ENCODE data around the gene REXO2.

REXO2 gene

DNA sequence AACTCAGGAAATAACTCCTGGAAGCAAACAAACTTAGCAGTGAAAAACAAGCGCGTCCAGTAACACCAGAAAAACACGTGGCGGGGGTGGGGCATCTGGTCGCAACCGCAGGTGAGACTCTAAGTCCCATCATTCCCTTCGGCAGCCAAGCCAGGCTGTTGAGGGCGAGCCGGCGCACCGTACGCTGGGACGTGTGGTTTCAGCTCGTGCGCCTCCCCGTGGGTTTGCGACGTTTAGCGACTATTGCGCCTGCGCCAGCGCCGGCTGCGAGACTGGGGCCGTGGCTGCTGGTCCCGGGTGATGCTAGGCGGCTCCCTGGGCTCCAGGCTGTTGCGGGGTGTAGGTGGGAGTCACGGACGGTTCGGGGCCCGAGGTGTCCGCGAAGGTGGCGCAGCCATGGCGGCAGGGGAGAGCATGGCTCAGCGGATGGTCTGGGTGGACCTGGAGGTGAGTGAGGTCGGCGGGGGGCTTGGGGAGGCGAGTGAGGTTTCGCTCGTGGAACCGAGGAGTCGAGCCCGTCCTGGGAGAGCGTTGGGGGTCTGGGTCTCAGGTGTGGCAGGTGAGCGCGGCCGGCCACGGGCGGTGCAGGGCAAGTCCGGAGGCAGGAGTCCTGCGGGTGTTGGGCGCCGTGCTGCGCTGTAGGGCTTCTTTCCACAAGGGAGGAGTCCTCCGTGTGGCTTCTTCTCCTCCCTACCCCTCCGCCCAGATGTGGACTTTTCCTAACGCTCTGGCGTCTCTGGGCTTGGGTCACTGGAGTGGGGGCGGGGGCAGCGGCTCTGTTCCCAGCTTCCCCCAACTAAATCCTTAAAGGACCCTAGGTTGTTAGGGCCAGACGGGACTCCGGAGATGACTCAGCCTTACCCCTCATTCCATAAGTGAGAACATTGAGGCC lies at the start of gene REXO2:
Gene REXO2, plus strand, starts transcription at position 239 of the 892 bp plus-strand sequence. Its CDS starts 62 bp downstream, at position 301.
- peak within 1 kb of the TSS; percentile 97 for H3K4me3 ChIP-seq (ENCODE audit: low read depth, low read length)
- TF ChIP-seq, protein P1, sequence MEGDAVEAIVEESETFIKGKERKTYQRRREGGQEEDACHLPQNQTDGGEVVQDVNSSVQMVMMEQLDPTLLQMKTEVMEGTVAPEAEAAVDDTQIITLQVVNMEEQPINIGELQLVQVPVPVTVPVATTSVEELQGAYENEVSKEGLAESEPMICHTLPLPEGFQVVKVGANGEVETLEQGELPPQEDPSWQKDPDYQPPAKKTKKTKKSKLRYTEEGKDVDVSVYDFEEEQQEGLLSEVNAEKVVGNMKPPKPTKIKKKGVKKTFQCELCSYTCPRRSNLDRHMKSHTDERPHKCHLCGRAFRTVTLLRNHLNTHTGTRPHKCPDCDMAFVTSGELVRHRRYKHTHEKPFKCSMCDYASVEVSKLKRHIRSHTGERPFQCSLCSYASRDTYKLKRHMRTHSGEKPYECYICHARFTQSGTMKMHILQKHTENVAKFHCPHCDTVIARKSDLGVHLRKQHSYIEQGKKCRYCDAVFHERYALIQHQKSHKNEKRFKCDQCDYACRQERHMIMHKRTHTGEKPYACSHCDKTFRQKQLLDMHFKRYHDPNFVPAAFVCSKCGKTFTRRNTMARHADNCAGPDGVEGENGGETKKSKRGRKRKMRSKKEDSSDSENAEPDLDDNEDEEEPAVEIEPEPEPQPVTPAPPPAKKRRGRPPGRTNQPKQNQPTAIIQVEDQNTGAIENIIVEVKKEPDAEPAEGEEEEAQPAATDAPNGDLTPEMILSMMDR (conservative IDR thresholded peaks at IDR 0.05; ENCODE audit: low read depth, low read length): no peak
- DNase-seq (ENCODE audit: low read depth): peak; percentile 98

DNA sequence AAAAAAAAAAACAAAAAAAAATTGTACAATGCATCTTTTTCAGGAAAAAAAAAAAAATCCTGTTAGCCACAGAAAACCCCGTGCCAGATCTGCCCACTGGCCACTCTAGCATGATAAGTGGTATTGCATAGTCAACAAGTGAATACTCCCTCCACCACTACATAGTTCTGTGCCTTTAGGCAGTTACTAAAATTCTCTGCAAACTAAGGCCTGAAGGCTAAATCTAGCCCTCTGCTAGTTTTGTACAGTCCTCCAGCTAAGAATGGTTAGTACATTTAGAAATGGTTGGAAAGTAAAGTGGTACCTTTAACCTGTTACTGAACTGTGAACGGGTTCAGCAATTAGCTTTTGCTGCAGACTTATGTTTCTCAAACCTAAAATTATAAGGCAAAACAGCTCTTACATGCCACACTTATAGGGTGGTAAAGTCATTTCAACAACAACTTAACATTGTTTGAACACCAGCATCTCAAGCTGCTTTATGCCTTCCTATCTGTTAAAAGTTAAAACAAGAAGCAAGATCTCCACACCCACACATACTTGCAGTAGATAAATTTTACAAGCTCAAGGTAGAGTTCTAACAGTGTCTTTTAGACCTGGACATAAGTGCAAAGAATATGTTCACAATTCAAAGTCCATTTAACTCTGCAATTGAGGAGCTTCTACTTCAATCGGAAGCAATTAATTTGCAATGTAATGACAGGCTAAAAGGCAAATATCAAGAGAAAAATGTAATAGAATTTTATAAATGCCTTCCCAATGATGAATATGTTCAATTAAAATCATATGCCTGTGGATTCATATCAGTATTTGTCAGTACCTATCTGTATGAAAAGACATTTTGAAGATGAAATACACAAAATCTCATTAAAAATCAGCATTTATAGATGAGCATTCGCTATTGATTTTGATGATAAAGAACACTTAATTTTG lies 46.3 kb upstream of the REXO2 start:
- no peak for DNase-seq (ENCODE audit: low read depth)
- TF ChIP-seq, protein P1 (conservative IDR thresholded peaks at IDR 0.05; ENCODE audit: low read depth, low read length): no peak
- no peak overlapping the region for H3K4me3 ChIP-seq (ENCODE audit: low read depth, low read length)

DNA sequence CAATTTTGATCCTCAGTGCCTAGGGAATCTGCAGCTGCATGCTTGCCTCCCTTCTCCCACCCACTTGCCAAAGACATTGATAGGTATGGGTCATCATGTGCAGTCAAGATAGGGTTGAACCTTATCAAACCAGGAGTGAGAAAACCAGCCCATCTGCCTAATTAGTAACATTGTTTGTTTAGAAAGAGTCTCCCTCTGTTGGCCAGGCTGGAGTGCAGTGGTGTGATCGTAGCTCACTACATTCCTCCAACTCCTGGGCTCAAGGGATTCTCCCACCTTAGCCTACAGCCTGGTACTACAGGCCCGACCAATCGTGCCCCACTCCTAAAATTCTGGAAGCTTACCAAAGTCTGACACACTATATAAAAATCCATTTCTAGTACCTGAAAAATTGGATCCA lies 43.5 kb upstream of the REXO2 start:
- TF ChIP-seq, protein P1 (conservative IDR thresholded peaks at IDR 0.05; ENCODE audit: low read depth, low read length): peak; percentile 70
- no peak overlapping the region for H3K4me3 ChIP-seq (ENCODE audit: low read depth, low read length)
- peak; percentile 30 for DNase-seq (ENCODE audit: low read depth)

DNA sequence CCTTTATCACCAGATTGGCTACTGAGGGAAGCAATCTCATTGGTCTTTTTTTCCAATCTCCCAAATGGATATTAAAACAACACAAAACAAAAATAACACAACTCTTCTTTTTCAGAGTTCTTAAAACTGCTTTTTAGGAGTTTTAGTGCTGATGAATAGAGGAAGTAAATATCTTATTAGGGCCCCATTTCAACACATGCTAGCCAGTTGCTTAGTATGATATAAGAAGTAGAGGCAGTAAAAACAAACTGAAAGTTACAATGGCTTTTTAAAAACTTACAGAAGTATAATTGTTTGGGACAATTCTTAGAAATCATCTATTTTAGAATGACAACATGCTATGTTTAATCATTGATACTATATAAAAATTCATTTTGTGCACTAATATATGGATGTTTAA lies 42.4 kb upstream of the REXO2 start:
- TF ChIP-seq, protein P1 (conservative IDR thresholded peaks at IDR 0.05; ENCODE audit: low read depth, low read length): no peak
- no peak overlapping the region for H3K4me3 ChIP-seq (ENCODE audit: low read depth, low read length)
- DNase-seq (ENCODE audit: low read depth): no peak

DNA sequence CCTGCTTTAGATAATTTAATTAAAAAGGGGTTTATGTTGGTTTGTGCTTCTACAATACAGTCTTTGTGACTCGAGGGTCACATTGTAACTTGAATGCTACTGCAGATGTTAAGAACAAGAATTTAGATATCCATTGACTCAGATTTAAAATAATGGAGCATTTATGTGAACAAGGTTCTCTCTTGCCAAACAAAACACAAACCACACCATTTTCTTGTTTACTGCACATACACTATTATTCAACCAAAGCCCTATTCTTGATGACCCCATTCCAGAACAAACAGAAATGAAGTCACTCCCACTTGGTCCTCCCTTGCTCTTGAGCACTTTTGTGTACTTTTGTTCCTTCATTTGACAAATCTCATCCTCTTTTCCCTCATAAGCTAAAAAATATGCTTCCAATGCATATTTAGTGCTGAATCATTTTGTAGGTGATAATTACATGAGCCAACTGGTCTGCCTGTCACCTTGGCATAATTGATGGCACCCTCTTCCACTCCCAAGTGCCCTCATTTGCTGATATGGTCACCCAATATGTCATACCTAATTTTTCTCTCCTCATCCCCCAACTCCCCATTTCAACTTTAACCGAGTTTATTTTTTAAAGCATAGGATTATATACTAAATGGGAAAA lies 41.8 kb upstream of the REXO2 start:
- H3K4me3 ChIP-seq (ENCODE audit: low read depth, low read length): no peak overlapping the region
- TF ChIP-seq, protein P1 (conservative IDR thresholded peaks at IDR 0.05; ENCODE audit: low read depth, low read length): no peak
- DNase-seq (ENCODE audit: low read depth): no peak

DNA sequence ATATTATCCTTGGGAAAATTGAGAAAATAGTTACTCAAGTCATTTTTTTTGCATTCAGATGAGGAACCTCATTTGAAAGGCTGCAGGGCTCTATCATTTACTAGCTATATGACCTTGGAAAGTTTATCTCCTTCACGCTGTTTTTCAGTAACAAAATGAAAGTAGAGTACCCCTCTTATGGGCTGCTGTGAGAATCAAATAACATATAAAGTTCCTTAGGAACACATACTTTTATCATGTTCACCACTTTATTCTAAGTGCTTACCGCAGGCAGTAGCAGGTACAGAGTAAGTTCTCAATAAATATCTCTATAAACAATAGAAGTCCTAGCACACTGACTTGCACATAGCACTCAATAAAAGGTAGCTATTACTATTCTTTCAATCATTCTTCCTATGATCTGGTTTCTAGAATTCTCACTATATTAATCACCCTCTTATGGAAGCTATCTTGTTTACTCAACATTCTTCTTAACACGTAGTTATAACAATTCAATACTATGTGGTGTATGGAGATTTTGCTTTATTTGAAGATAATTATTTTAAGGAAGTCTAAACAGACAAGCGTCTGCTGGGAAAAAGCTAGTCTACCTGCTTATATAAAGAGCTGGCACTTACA lies 40.9 kb upstream of the REXO2 start:
- H3K4me3 ChIP-seq (ENCODE audit: low read depth, low read length): no peak overlapping the region
- no peak for DNase-seq (ENCODE audit: low read depth)
- TF ChIP-seq, protein P1 (conservative IDR thresholded peaks at IDR 0.05; ENCODE audit: low read depth, low read length): no peak
